Stimulated activated CD8-positive, alpha-beta memory T cell treated with anti-CD3 and anti-CD28 coated beads, Interleukin-7, amount 100 ng/mL, for 48 hours (primary cell): ENCODE measurements around the gene LRRC57.

ENCODE experiments used
- DNase-seq, 2 donors: peaks; one replicate each; pipeline ENCODE4 v3.0.0-alpha.2; 2020; ENCODE audit warnings: low read depth in 1 of 2; ENCODE audit errors: extremely low read depth in 1 of 2

Gene LRRC57

GRCh38 chr15:42493679-42494078, 54.9 kb downstream of the LRRC57 start:
- no peak for DNase-seq

GRCh38 chr15:42491539-42492225, 56.9 kb downstream of the LRRC57 start:
- DNase-seq: no peak

- peak; percentile 72 to 77 for DNase-seq
Measured at GRCh38 chr15:42490671-42491538, 57.7 kb downstream of the LRRC57 start, which contains the start of gene ZNF106. Gene ZNF106 (minus strand): TSS chr15:42491141. CDS start chr15:42472289, 18,852 bp downstream.

- DNase-seq: no peak
Measured at GRCh38 chr15:42490291-42490670, 58.3 kb downstream of the LRRC57 start.
